ENCODE measurements around the gene ANKRD23. TPM values are rescaled to one million over a fixed set of nuclear protein-coding genes. Genes with fewer than 3 reads are reported as not detected.

The ANKRD23 gene
- total and polyA plus RNA-seq, 2 of the 4 experiments (the other 2 are of a cell fraction): 0.54 to 1.5 TPM

DNA sequence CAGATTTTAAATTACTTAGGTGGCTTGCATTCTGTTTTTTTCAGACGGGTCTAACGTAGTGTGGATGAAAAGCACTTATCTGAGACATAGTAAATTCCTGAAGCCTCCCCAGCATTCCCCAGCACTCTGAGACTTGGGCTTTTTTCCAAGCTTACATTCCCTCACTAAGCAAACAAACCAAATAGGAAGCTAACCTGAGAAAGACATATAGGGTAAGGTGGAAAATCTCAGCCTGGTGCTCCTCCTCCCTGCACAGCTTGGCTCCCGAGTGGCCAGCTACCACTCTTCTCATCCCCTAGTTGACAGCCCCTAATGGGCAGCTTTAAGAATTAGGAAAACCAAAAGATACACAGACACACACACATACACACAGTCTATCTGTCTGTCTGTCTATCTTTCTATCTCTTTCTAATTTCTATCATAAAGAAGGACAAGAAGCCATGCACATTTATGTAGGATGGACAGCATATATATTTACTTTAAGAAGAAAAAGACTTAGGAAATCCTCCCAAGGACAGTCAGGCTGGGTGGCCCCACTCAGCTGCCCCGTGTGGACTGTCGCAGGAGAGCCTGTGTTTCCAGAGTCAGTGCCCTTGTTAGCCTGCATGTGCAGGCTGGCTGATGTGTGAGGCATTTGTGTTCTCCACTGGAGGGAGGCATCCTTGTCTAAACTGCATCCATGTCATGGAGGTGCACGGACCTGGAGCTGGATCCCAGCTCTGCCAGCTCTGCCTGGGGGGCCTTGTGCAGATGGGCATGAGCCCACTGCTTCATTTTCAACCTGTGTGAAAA, 19.5 kb downstream of the ANKRD23 start:
- Histone ChIP-seq H2AFZ (replicated peaks; ENCODE audit: low read length, poor library complexity) (no peak overlapping the region), H3K4ac (ENCODE audit: low read depth, low read length) (no peak overlapping the region), H3K27me3 (ENCODE audit: control insufficient read depth, insufficient read depth, low read length) (no peaks in the 10 kb centered on the region), H3K9ac (ENCODE audit: low read depth, low read length) (no peak overlapping the region), H3K14ac (replicated peaks; ENCODE audit: low read depth, low read length) (no peak overlapping the region), H2BK120ac (ENCODE audit: low read depth, low read length) (no peak overlapping the region), H3K27ac (ENCODE audit: insufficient read depth, low read length) (no peak overlapping the region), H3K36me3 (ENCODE audit: control insufficient read depth, insufficient read depth, low read length) (peaks cover 23% of the 10 kb centered on the region), H4K20me1 (ENCODE audit: insufficient read depth, low read length) (peaks cover 37% of the 10 kb centered on the region), H3K4me2 (ENCODE audit: low read depth, low read length) (no peak overlapping the region), H2AK5ac (ENCODE audit: low read depth, low read length) (0 out of 2 replicates have a peak overlapping the region, but pooled peaks have one; percentile 1), H3K4me3 (ENCODE audit: insufficient read depth, low read depth, low read length) (no peak overlapping the region), H4K91ac (ENCODE audit: insufficient read depth, low read depth, low read length) (no peak overlapping the region), H4K8ac (ENCODE audit: low read depth in 2 of 2, low read length in 2 of 2) (no peak overlapping the region), H3K9me1 (ENCODE audit: insufficient read depth, low read length) (peaks cover 12% of the 10 kb centered on the region; the same call in 1 of the 2 replicates), H2AK9ac (replicated peaks; ENCODE audit: low read depth, low read length, poor library complexity) (no peak overlapping the region), H3K56ac (ENCODE audit: extremely low read depth, insufficient read depth, low read length) (no peak overlapping the region), H3K4me1 (ENCODE audit: control insufficient read depth, insufficient read depth, low read length) (peaks cover 8% of the 10 kb centered on the region; the same call in 1 of the 2 replicates), H3K79me1 (ENCODE audit: low read depth in 1 of 2, low read length in 2 of 2) (peaks cover 16 to 44% of the 10 kb centered on the region in 2 experiments), H3K9me3 (ENCODE audit: control insufficient read depth, insufficient read depth, low read length) (no peaks in the 10 kb centered on the region), H2BK5ac (ENCODE audit: low read depth, low read length, poor library complexity, severe bottlenecking) (no peak overlapping the region), H2BK20ac (ENCODE audit: low read depth, low read length) (no peak overlapping the region), H2BK15ac (ENCODE audit: low read depth, low read length) (no peak overlapping the region), H4K5ac (ENCODE audit: low read depth, low read length) (no peak overlapping the region), H3K18ac (ENCODE audit: low read depth, low read length) (no peak overlapping the region), H3K23ac (ENCODE audit: low read depth, low read length) (peak overlapping the region; percentile 26; the same call in 1 of the 2 replicates)
- dilution Hi-C loops (cut with HindIII; ENCODE audit: low sequenced_read_pairs, unreplicated experiment) (no loop called here), in situ Hi-C loops (cut with MboI; ENCODE audit: low sequenced_read_pairs) (no loop called here), intact Hi-C loops (cut with micrococcal nuclease) (no loop called here)
- ATAC-seq (ENCODE audit: low read depth) (peak; percentile 93), DNase-seq (peak; percentile 83)
- WGBS, 2 experiments (ENCODE audit: extremely low coverage in 2 of 2, insufficient read length in 1 of 2): 38% methylated on average over 2 of the region's 6 CpGs; no CpG with 5 or more reads in 1 of the 2 experiments
- ChIA-PET CTCF (interaction anchor here (1.0 to 1.2 kb wide), 4 partner anchors 9 to 127 kb away, joined by 3 to 5 read pairs (median 4); partner anchors contain the start of gene ANKRD39), POLR2A (ENCODE audit: unreplicated experiment) (no interaction called here)
- no peak for TF ChIP-seq USF2 (IDR thresholded peaks at IDR 0.05; ENCODE audit: low read depth, low read length)
- TF ChIP-seq MAZ (IDR thresholded peaks at IDR 0.05; ENCODE audit: borderline replicate concordance, low read depth, low read length): no peak
- no TSS peak for BruUV-seq (replicated peaks)

Measured in IMR-90 (cell line).